Lung microvascular endothelial cell (primary cell): Measurements from ENCODE around the gene SPATA13. TPM values are rescaled to one million over a fixed set of nuclear protein-coding genes. Genes with fewer than 3 reads are reported as not detected.

Experiments used
- DNase-seq, 2 donors: peaks; one replicate each; pipeline versions ENCODE4 v3.0.0 to v3.0.0-alpha.2; 2010; ENCODE audit warnings: low read depth in 2 of 2
- total RNA-seq: library from RNA; depleted of rRNA; stranded (reverse); fragments of >200 nt; gene quantifications from 2 replicates; pipeline ENCODE4 v1.2.1, GENCODE V29; 2014

Gene SPATA13
- total RNA-seq, 1 donor from 2014 or later: 0.99 TPM

DNA sequence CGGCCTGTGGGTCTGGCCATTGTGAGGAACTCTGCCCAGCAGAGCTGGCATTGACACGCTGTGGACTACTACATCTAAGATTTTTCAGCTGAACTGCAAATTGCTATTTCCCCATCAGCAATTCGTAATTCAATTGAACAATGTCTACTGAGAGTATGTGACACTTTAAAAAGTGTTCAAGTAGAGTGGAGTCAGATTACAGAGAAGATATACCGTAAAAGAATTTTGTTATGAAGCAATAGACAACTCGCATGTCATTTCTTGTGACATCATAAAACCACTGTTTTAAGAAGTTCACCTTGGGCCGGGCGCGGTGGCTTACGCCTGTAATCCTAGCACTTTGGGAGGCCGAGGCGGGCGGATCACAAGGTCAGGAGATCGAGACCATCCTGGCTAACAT, 116.3 kb downstream of the SPATA13 start:
- DNase-seq: no peak

DNA sequence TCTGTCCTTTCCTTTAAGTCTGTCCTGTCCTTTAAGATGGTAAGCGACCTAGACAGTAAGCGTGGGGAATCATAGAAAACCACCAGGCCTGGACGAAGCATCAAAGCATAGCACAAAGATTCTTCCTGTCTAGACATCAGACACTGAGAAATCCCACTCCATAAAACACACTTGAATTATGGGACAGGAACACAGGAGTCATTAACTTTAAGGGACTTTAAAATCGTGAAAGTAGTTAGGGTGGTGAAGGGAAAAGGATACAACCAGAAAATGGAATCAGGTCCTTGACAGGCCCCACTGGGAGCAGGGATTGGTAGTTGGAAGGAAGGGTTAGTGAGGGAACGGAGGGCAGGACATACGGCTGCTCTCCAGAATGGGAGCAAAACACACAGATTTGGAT, 117.2 kb downstream of the SPATA13 start:
- DNase-seq: no peak

DNA sequence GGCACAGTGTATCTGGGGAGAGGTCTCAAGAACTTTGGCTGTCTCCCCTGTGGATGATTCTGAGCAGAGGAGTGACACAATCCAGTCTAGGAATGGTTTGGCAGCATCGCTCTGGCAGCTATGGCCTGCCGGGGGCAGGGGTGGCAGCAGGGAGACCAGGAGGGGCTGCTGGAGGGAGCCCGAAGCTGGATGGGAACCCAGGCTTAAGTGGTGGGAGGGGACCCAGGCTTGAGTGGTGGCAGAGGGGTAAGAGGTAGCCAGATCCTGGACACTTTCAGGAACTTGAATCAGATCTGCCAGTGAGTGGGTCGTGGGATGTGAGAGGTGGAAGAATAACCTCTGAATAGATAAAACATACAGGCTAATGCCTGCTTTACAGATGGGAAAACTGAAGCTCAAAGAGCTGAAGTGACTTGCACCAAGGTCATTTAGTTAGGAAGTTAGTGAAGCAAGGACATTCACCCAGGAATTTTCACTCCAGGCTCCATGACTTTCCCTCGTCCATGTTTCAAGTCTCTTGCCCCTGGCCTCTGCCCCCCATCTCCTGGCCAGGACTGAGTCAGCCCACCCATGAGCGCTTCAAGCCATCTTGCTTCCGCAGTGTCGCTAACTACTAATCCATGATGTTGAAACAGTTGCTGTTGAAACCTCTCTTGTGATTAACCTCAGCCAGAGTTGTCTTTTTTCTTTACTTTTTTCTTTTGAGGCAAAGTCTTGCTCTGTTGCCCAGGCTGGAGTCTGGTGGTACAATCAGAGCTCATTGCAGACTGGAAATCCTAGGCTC, 119.0 kb downstream of the SPATA13 start:
- no peak for DNase-seq

DNA sequence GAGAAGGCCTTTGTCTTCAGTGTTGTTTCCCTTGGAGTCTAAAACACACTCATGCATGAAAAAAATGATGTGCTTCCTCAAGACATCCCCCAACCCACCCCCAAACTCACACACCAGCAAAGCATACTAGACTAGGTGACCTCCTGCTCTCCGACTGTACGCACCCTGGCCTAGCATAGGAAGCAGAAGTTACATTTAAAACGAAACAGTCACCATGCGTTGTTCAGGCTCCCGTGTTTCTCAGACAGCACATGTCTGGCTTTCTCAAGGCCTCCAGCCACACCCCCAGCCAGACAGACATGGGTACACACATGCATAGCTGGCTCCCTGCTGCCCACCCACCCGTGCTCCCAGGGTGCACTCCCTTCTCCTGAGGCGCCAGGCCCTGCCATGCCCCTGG, 120.2 kb downstream of the SPATA13 start:
- no peak for DNase-seq

DNA sequence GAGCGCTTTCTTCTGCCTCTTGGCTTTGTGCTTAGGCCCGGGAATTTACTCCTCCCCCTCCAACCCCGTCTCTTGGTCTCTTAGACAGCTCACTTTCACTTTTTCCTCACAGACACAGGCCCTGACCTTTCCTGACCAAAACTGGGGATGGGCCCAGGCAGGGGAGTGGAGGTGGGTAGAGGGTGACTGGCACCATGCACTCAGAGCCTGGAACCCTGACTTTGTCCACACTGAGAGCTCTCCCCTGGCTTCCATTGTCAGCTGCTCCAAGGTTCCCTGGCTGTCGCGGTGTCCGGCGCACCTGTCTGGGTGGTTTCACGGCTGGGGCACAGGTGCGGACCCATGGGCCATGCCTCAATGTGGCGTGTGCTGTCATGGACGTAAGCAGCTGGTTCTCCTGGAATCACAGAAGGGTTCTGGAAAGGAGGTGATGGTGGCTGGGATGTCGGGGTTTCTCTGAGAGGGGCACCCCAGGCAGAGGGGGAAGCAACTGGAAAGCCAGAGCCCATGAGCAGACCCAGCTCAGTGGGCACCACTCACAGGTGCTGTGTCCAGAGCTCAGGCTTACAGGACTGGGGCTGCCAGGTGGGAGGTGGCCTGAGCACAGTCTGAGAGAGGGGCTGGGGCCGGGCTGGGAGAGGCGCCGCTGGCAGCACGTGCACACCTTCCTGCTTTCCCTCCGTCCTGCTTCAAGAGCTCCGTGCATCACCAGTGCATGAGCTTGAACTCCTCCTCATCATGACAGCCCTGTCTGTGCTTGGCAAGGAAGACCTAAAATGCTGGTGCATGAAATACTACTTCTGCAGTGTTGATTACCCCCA, 120.9 kb downstream of the SPATA13 start:
- DNase-seq: no peak

DNA sequence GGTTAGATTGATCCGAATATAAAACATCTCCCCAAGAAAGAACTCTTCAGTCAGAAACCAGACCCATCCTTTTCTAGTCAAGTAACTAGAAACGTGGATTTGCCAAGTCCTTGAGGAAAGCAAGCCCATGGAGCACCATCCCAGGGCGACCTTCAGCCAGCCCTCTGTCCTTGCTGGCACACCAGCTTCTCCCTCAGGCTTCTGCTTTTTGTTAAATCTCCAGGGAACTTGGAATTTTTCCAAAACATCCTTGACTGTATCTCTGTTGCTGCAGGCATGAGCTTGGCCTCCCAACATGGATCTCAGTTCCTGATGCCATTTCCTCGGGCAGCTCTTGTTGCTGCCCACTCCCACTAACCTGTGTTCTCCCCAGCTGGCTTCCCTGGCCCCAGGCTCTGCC, 121.7 kb downstream of the SPATA13 start:
- no peak for DNase-seq

DNA sequence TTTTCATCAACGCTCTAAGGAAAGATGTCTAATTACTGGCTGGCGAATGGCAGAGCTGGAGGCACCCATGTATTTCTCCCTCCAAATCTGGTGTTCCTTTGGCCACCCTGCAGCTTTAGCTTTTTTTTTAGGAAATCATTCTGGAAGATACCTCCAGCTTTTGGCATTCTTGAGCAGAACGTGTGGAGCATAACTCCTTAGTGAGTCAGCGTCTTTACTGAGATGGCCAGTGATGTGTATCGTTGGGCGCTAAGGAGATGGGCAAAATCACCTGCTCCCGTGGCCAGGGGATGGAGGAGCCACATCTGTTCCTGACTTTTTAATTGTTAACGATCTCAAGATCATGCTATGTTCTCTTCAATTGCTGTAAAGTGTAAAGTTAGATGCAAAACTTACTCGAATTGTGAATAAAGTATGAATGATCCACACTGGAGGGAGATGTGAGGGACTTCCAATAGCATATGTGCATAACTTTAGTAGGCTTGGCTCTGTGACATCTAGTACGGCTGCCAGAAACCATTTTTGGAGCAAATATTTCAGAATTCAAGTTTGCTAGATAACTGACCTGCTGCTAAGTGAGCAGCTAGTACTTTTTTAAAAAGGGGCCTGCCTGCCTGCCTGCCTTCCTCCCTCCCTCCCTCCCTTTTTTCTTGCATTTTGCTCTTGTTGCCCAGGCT, 124.5 kb downstream of the SPATA13 start:
- no peak for DNase-seq

DNA sequence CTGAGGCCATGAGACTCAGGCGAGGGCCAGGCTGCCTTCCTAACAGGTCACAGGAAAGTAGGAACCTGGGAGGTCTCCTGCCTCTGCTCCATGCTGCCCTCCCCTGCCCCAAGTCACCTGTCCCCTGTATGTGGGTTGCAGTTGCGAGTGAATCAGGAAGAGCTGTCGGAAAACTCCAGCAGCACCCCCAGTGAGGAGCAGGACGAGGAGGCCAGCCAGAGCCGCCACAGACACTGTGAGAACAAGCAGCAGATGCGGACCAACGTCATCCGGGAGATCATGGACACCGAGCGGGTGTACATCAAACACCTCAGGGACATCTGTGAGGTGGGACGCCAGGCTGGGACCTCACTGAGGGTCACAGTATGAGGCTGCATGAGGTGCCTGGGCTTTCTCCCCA, 126.1 kb downstream of the SPATA13 start:
- DNase-seq: no peak

DNA sequence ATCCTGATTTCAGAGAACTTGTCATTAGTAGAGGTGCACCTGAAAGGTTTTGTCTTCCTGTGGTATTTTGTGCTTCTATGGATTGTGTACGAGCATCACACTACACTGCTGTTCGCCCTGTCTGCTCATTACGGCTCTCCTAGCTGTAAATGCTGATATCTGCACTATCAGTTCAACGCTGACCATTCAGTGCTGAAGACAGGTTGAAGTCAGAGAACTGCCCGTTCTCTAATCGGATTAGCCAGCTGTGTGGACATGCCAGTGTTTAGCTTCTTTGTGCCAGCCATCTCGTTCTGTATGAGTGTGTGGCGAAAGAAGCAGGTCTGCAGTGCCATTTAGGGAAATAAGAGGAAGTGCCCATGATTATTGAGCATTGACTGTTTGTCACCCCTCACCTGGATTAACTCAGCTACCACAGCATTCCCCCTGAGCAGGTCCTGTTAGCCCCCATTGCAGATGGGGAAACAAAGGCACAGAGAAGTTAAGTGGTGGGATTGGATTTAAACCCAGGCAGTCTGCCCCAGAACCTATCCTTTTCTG, 127.3 kb downstream of the SPATA13 start:
- DNase-seq: no peak

DNA sequence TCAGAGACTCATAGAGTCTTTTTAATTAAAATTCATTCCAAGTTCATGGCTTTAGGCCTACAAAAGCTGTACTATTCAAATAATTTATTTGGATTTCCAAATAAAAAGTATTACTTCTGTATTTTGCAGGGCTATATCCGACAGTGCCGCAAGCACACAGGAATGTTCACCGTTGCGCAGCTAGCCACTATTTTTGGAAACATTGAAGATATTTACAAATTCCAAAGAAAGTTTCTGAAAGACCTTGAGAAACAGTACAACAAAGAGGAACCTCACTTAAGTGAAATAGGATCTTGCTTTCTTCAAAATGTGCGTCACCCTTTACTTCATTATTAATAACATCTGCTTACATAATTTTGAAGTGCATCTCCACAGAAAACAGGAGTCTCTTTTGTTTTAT, 128.3 kb downstream of the SPATA13 start:
- no peak for DNase-seq

DNA sequence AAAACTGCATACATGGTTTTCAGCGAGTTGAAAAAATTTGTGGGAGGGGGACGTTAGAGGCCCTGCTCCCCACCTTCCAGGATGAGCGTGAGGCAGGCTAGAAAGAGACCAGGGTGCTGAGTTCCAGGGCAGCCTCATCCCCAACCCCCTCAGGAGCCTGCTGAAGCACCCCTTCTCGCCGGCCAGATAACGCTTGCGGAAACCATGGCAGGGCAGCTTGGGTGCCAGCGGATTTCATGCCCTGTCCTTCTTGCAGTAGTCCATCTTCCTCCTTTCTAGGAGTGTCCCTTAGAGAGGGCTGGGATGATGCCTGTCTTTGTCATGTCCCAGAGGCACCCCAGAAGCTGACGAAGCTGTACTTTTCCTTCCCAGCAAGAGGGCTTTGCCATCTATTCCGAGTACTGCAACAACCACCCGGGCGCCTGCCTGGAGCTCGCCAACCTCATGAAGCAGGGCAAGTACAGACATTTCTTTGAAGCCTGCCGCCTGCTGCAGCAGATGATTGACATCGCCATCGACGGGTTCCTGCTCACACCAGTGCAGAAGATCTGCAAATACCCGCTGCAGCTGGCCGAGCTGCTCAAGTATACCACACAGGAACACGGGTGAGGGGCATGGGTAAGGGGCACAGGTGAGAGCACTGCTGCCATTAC, 129.9 kb downstream of the SPATA13 start:
- no peak for DNase-seq

DNA sequence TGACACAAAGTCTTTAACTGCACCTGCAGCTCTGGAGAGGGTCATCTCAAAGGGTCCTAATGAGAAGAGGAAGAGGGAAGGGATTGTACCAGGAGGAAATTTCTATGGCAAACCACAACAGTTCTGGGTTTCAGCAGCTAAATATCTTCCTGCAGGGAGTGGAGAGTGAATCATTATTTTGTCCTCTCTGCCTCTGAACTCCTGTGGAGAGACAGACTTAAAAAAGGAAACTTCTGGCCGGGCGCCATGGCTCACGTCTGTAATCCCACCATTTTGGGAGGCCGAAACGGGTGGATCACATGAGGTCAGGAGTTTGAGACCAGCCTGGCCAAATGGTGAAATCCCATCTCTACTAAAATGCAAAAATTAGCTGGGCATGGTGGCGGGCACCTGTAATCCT, 132.0 kb downstream of the SPATA13 start:
- no peak for DNase-seq

DNA sequence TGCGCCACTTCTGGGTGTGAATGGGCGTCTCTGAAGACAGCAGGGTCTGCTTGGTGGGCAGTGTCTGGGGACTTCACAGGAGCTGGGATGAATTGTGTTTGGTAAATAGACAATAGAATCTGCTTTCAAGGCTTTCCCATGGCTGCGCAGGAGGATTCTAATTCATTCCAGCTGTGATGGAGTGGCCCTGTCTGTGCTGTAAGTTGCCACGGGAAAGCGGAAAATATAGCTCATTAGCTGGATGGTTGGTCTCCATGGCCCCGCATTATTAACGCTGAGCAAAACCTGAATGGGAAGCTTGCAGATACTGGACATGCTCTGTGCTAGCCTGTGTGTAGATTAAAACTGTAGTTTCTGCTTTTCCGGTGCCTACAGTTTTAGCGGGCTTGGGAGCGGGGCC, 133.2 kb downstream of the SPATA13 start:
- no peak for DNase-seq

DNA sequence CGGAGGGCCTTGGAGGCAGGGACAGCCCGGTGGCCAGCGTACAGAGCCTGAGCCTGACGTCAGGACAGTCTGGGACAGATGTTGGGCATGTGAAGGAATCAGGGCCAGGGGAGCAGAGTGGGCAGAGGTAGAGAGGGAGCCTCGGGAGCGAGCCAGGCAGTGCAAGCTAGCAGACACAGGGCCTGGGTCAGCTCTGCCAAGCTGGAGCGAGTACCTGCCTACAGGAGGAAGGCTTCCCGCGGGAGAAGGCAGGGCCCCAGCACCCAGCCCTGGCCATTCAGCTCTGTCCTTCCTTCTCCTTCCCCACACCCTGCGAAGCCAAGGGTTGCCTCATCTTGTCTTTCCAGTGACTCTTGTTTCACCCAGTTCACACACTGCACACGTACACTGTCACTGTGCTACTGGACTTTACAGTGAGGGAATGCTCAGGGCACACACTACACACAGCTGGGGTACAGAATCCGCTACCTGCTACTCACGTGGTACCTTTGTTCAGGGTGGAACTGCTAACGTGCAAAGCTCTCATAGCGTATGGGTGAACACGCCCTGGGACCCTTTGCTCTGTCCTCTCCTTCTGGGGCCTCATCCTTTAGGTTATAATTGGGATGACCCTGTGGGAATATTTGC, 139.1 kb downstream of the SPATA13 start:
- DNase-seq: no peak

DNA sequence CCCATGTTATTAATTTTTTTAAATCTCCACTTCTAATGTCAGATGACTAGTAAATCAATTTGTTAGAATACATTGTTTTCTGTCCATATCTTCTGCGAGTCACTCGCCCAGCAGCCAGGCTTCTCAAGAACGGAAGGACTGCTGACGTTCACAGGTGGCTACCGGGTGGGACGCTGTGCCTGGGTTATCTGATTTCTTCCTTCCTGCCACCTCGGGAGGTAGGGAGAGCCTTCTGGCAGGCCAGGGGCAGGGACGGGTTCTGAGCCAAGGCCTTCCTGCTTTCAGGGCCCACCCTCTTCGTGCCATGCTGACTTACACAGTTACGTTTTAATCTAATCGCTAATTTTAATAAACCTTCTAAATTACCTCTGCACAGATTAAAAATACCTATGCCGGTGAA, 140.9 kb downstream of the SPATA13 start:
- DNase-seq: no peak

DNA sequence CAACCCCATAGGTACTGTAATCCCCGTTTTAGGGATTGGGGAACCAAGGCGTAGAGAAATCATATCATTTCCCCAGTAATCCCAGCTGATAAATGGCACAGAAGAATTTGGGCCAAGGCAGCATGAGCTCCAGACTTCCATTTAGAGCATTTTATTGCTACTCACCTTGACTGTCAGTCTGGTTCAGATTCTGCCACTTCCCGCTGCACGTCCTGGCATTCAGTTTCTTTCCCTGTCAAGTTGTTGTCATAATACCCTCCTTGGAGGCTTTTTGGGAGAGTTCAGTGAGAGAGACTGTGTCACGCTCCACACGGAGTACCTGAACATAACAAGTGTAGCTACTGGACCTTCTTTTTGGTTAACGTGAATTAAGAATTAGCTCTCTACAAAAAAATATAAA, 141.4 kb downstream of the SPATA13 start:
- DNase-seq: no peak

DNA sequence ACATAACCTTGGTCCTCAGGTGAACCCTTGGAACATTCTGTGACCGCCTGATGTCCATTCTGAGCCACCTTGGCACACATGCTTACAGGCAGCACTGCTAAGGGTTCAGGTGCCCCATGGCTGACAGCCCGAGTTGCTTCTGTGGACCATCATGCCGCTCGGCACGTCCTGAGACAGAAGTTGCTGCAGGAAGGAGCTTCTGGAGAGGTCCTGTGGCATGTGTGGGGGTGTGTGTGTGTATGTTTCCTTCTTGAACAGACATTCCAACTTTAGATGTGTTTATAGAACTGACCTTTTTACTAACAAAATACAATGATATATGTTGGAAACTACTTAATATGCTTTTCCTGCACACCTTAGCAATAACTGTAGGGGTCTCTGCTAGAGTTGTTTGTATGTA, 144.1 kb downstream of the SPATA13 start:
- DNase-seq: no peak

DNA sequence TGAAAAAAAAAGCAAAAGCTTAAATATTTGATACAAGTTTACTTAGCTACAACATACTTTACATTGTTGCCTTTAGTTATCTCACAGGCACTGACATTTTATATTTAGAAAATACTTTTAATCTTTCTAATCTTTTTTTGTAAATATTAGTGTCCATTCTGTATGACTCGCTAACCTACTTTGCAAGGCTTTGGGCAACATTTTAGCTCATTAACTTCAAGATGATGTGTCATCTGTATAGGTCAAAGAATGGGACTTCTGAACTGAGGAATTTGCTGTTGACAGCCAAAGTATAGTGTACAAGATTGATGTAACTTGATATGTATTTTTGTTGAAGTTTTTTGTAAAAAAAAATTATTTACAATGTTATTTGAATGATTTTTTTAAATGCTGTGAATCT, 146.1 kb downstream of the SPATA13 start:
- no peak for DNase-seq

DNA sequence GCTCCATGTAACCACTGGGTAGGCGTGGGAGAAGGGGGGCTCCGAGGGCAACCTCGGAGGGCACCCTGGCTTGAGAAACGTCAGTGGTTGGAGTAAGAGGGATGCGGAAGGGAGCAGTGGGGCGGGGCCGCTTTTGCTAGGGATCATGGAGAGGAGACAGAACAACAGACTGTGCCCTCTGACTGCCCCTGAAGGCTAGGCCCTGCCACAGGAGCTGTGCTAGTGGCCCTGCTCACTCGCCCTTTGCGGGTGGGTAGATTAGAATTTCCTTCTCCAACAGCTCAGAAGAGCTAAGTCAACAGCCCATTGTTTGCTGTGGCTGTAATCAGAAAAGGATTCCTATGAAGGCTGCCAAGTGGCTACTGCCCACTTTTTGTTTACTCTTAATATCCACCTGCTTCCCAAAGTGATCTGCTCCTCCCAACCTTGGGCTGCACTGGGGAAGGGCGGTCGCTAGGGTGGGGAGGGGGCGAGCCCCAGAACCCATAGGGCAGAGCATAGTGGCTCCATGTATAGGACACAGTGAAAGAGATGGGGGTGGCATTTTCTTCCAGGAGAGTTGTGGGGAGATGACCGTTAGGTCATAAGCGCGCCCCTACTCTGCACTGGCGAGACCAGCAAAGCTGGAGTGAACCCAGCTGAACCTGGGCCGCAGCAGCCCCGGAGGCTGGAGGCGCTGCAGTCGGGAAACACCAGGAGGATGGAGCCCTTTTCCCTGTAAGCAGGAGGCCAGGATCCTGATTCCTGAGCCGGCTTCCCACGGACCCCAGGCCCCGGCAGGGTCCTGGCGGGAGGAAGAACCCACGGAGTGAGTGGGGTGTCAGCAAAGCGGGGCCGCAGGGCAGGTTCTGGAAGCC, 146.9 kb downstream of the SPATA13 start:
- DNase-seq: no peak

DNA sequence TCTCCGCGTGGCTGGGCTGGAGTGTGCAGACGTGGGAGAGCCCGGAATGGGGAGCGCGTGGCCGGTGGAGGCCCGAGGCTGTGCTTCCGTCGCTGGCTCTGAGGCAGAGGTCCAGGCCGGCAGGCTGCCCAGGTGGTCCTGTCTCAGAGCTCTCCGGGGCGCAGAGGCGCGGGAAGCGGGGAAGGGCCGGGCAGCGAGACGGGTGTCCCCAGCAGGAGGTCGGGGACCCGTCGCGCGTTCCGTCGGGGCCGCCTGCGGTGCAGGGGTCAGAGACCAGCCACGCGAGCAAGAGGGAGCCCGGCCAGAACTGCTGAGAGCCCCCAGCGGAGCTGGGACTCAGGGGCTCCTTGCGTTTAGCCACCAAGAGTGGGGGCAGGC, 147.5 kb downstream of the SPATA13 start:
- DNase-seq: no peak
